Measurements from ENCODE around the gene AGAP1. TPM values are rescaled to one million over a fixed set of nuclear protein-coding genes. Genes with fewer than 3 reads are reported as not detected.

Gene AGAP1
- total RNA-seq, 1 experiment from 2014 or later = 56.4 TPM

DNA sequence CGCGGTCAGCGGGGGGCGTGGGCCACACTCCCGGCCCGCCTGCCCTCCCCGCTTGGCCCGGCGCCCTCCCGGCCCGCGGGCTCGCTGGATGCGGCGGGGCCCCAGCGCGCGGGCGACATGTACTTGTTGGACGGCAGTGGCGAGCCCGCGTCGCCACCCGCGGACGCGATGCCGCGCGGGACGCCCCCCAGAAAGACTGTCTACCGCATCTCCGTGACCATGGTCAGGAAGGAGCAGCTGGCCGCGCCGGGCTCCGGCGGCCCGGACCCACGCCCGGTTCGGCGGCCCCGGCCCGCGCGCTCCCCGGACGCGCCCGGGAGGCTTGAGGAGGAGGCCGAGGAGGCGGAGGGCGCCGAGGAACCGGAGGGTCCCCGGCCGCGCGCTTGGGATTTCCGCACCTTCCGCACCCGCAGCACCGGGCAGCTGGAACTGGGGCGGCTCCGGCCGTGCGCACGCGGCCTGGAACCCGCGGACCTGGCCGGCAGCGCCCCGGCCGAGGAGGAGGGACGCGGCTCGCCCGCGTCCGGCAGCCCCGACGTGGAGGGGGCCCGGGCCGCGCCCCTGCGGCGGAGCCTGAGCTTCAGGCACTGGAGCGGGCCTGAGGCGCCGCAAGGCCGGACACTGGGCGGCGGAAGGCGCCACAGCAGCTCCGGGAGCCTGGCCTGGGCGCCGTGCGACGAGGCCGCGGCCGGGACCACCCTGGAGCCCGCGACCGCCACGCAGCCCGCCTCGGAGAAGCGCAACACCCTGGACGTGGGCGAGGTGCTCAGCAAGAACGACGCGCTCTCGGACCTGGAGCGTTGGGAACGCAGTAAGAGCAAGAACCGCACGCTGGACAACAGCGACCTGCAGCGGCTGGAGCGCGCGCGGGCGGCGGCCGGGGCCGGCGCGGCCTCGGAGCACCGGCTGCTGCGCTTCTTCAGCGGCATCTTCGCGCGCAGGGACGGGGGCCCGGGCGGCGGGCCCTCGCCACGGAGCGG, 176.4 kb downstream of the AGAP1 start:
- CTCF ChIA-PET = interaction anchor here (0.6 to 1.5 kb wide), 2 partner anchors 76 to 164 kb away, joined by 3 to 4 read pairs; no protein-coding TSS in a partner anchor
- H3K36me3 Mint-ChIP-seq (ENCODE audit: insufficient read depth, unreplicated experiment) = peaks cover 26% of the 10 kb centered on the region
- intact Hi-C loops (cut with micrococcal nuclease; ENCODE audit: unreplicated experiment) = loop anchor here (2.0 to 5.0 kb wide), 2 partner anchors 37 to 77 kb away; no protein-coding TSS in a partner anchor
- peak; percentile 61 for DNase-seq
- peaks cover 48% of the 10 kb centered on the region for H3K4me1 Mint-ChIP-seq (ENCODE audit: low read depth, unreplicated experiment)
- no peaks in the 10 kb centered on the region for H3K9me3 Mint-ChIP-seq (ENCODE audit: low read depth, unreplicated experiment)
- BruUV-seq (replicated peaks) = no TSS peak
- no peaks in the 10 kb centered on the region for H3K27me3 Mint-ChIP-seq (ENCODE audit: unreplicated experiment)
- no peak overlapping the region for H3K27ac Mint-ChIP-seq (ENCODE audit: unreplicated experiment)
- TF ChIP-seq, protein P1, sequence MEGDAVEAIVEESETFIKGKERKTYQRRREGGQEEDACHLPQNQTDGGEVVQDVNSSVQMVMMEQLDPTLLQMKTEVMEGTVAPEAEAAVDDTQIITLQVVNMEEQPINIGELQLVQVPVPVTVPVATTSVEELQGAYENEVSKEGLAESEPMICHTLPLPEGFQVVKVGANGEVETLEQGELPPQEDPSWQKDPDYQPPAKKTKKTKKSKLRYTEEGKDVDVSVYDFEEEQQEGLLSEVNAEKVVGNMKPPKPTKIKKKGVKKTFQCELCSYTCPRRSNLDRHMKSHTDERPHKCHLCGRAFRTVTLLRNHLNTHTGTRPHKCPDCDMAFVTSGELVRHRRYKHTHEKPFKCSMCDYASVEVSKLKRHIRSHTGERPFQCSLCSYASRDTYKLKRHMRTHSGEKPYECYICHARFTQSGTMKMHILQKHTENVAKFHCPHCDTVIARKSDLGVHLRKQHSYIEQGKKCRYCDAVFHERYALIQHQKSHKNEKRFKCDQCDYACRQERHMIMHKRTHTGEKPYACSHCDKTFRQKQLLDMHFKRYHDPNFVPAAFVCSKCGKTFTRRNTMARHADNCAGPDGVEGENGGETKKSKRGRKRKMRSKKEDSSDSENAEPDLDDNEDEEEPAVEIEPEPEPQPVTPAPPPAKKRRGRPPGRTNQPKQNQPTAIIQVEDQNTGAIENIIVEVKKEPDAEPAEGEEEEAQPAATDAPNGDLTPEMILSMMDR (IDR thresholded peaks at IDR 0.05; ENCODE audit: unreplicated experiment) = peak; percentile 28
- peak overlapping the region; percentile 85 for H3K4me3 Mint-ChIP-seq (ENCODE audit: low read depth, unreplicated experiment)

DNA sequence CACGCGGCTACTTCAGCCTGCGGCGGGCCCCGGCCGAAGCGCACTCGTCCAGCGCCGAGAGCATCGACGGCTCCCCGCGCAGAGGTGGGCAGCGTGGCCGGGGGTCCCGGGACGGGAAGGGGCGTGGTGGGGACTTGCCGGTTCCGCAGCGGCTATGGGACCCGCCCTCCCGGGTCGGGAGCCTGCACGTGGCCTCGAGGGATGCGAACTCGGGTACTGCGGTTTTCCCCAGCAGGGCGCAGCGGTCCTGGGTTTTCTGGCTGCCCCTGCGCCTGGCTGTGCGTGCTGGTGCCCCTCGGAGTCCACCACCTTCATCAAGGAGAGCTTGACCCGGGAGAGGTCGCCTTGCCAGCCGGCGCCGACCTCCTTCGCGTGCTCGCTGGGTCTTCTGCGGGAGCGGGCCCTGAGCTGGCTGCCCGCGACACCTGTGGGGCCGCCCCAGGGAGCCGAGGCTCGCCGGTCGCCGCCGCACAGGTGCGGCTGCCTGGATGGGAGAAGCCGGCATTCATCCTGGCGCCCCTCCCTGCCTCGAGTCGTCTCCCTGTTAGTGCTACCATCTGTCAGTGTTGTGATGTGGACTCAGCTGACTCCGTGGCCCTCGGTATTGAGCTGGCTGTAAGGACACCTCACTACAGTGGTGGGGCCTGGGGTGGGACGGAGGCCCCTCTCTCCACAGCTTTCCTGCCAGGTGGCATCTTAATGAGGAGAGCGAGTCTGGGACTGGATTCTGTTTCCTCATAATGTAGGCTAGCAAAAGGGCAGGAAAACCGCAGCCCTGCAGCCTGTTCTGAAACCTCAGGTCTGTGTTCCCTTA, 177.3 kb downstream of the AGAP1 start:
- peaks cover 26% of the 10 kb centered on the region for H3K36me3 Mint-ChIP-seq (ENCODE audit: insufficient read depth, unreplicated experiment)
- no peaks in the 10 kb centered on the region for H3K9me3 Mint-ChIP-seq (ENCODE audit: low read depth, unreplicated experiment)
- DNase-seq = peak; percentile 28
- no peak overlapping the region for H3K27ac Mint-ChIP-seq (ENCODE audit: unreplicated experiment)
- no peaks in the 10 kb centered on the region for H3K27me3 Mint-ChIP-seq (ENCODE audit: unreplicated experiment)
- peaks cover 51% of the 10 kb centered on the region for H3K4me1 Mint-ChIP-seq (ENCODE audit: low read depth, unreplicated experiment)
- TF ChIP-seq, protein P1 (IDR thresholded peaks at IDR 0.05; ENCODE audit: unreplicated experiment) = no peak
- intact Hi-C loops (cut with micrococcal nuclease; ENCODE audit: unreplicated experiment) = loop anchor here (2.0 to 5.0 kb wide), 2 partner anchors 36 to 76 kb away; no protein-coding TSS in a partner anchor
- no TSS peak for BruUV-seq (replicated peaks)
- peak overlapping the region; percentile 85 for H3K4me3 Mint-ChIP-seq (ENCODE audit: low read depth, unreplicated experiment)
- CTCF ChIA-PET = interaction anchor here (0.6 to 1.5 kb wide), 2 partner anchors 10 to 75 kb away, joined by 3 read pairs; no protein-coding TSS in a partner anchor

DNA sequence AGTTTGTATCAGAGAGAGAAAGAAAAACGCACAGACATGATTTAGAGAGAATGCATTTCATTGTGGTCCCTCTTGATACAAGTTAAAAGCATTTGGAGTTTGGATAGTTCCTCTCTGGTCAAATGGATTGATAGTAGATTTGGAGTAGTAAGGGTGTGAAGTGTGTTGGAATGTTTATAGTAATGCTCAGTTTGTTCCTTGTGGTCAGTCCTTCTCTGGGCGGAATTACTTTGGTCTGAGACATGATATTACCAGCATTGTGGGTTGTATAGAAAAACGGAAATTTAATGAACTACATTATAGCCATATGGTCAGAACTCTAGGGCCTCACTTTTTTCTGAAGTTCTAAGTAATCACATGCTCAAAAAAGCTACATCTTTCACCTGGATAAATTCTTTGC, 178.9 kb downstream of the AGAP1 start:
- no peak overlapping the region for H3K27ac Mint-ChIP-seq (ENCODE audit: unreplicated experiment)
- peaks cover 26% of the 10 kb centered on the region for H3K36me3 Mint-ChIP-seq (ENCODE audit: insufficient read depth, unreplicated experiment)
- DNase-seq = no peak
- intact Hi-C loops (cut with micrococcal nuclease; ENCODE audit: unreplicated experiment) = loop anchor here (5.0 kb wide), 1 partner anchor 35 kb away; no protein-coding TSS in a partner anchor
- H3K4me3 Mint-ChIP-seq (ENCODE audit: low read depth, unreplicated experiment) = peak overlapping the region; percentile 85
- CTCF ChIA-PET = interaction anchor here (1.2 kb wide), 1 partner anchor 68 kb away, joined by 3 read pairs; no protein-coding TSS in a partner anchor
- no peaks in the 10 kb centered on the region for H3K9me3 Mint-ChIP-seq (ENCODE audit: low read depth, unreplicated experiment)
- H3K4me1 Mint-ChIP-seq (ENCODE audit: low read depth, unreplicated experiment) = peaks cover 58% of the 10 kb centered on the region
- no peaks in the 10 kb centered on the region for H3K27me3 Mint-ChIP-seq (ENCODE audit: unreplicated experiment)
- TF ChIP-seq, protein P1 (IDR thresholded peaks at IDR 0.05; ENCODE audit: unreplicated experiment) = no peak
- TSS peak; percentile 31 for BruUV-seq (replicated peaks)

DNA sequence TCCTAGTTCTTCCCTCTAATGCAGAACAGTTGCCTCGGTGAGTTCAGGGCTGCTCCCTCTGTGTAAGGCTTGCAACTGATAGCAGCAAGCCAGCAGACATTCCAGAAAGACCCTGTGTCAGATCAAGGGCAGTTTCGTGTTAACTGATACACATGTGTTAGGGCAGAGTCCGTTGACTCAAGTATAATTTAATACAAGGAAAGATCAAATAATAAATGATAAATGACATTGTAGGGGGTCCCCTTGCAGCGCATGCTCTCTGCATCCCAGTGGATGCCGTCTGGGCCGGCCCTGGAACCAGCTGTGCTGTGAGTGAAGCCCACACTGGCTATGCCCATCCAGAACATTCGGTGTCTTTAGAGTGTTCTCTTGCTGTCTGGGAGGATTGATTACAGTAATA, 180.3 kb downstream of the AGAP1 start:
- H3K36me3 Mint-ChIP-seq (ENCODE audit: insufficient read depth, unreplicated experiment) = peaks cover 21% of the 10 kb centered on the region
- no peak overlapping the region for H3K4me3 Mint-ChIP-seq (ENCODE audit: low read depth, unreplicated experiment)
- peaks cover 72% of the 10 kb centered on the region for H3K4me1 Mint-ChIP-seq (ENCODE audit: low read depth, unreplicated experiment)
- CTCF ChIA-PET = no interaction called here
- no TSS peak for BruUV-seq (replicated peaks)
- H3K9me3 Mint-ChIP-seq (ENCODE audit: low read depth, unreplicated experiment) = no peaks in the 10 kb centered on the region
- intact Hi-C loops (cut with micrococcal nuclease; ENCODE audit: unreplicated experiment) = loop anchor here (5.0 kb wide), 1 partner anchor 33 kb away; no protein-coding TSS in a partner anchor
- TF ChIP-seq, protein P1 (IDR thresholded peaks at IDR 0.05; ENCODE audit: unreplicated experiment) = no peak
- no peak overlapping the region for H3K27ac Mint-ChIP-seq (ENCODE audit: unreplicated experiment)
- no peaks in the 10 kb centered on the region for H3K27me3 Mint-ChIP-seq (ENCODE audit: unreplicated experiment)
- no peak for DNase-seq

All from Calu3 (cell line).